ENCODE data around the gene CDK7. TPM values are rescaled to one million over a fixed set of nuclear protein-coding genes. Genes with fewer than 3 reads are reported as not detected.
"Not testable (repeated sequence)": the region's sequence is repeated elsewhere in the genome, so short reads cannot be mapped to it uniquely, and the experiment has no call there.

The CDK7 gene
- 10 to 100 TPM; 39.9 to 40.2 TPM for total RNA-seq

GRCh38 chr5:69234457-69235268 is at the start of gene CDK7:
TSS of gene CDK7 (plus strand) at chr5:69234886. CDS start at chr5:69234976, 90 bp downstream.
- DNase-seq (ENCODE audit: low spot score in 2 of 2) (peak; percentile 91 to 93), ATAC-seq (peak; percentile 100)
- peak within 1 kb of the TSS; percentile 74 to 94 for H3K27ac Mint-ChIP-seq
- H3K9me3 Mint-ChIP-seq, result no peaks in the 10 kb centered on the region
- H3K36me3 Mint-ChIP-seq, result peaks cover 15% of the 10 kb centered on the region in 2 donors

DNA sequence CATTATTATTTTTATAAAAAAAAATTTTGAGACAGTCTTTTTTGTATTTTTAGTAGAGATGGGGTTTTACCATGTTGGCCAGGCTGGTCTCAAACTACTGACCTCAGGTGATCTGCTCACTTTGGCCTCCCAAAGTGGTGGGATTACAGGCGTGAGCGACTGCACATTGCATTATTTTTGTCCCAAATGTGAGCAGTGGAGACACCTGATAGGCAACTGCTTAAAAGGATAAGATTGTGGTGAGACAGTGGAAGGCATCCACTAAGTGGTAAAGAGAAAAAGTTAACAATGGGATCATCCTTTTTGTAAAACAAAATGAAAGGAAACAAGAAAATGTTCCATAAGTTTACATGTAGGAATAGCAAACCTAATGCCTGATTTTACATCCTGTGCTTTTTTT is 47.3 kb upstream of the CDK7 start:
- H3K36me3 Mint-ChIP-seq, result peaks cover 8 to 10% of the 10 kb centered on the region in 2 donors
- DNase-seq (ENCODE audit: low spot score in 2 of 2) (no peak), ATAC-seq (no peak)

GRCh38 chr5:69188811-69189161 is 45.9 kb upstream of the CDK7 start:
- peak overlapping the region; percentile 92 to 94 for H3K27ac Mint-ChIP-seq
- peak in 1 of 2 donors; percentile 1 for ATAC-seq
- DNase-seq (ENCODE audit: low spot score in 2 of 2), result no peak
- H3K36me3 Mint-ChIP-seq, result peaks cover 8 to 12% of the 10 kb centered on the region in 2 donors
- no peaks in the 10 kb centered on the region for H3K9me3 Mint-ChIP-seq

More for the DNA sequence above, 47.3 kb upstream of the CDK7 start:
- Mint-ChIP-seq H3K27ac (no peak overlapping the region), H3K9me3 (no peaks in the 10 kb centered on the region)

GRCh38 chr5:69189162-69190086 is 45.3 kb upstream of the CDK7 start, which contains the start of gene CENPH:
TSS of gene CENPH (plus strand) at chr5:69189583. CDS start at chr5:69189635, 52 bp downstream.
- H3K9me3 Mint-ChIP-seq, result no peaks in the 10 kb centered on the region
- peak; percentile 92 to 95 for ATAC-seq
- H3K27ac Mint-ChIP-seq, result peak within 1 kb of the TSS; percentile 92 to 97

DNA sequence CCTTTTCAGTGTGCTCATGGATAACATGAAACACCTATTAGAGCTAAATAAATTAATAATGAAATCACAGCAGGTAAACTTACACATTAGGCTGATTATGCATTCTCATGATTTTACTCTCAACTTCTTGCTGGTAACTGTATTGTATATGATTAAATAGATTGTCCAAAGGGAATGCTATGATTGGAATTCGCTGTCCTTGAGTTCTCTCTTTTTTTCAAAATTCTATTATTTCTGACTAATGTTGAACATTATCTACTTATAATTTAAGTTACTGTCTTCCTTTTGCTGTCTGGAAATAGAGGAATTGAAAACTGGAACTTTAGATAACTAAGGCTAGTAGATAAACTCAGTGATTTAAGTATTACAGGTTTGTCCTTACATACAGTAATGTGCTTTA is 32.2 kb upstream of the CDK7 start:
- Mint-ChIP-seq H3K27ac (no peak overlapping the region), H3K9me3 (no peaks in the 10 kb centered on the region), H3K36me3 (peaks cover 9 to 21% of the 10 kb centered on the region in 2 donors)
- no peak for ATAC-seq
- DNase-seq (ENCODE audit: low spot score in 2 of 2), result no peak

More at GRCh38 chr5:69189162-69190086, 45.3 kb upstream of the CDK7 start, which contains the start of gene CENPH:
- peak; percentile 91 to 94 for DNase-seq (ENCODE audit: low spot score in 2 of 2)
- H3K36me3 Mint-ChIP-seq, result peaks cover 8 to 12% of the 10 kb centered on the region in 2 donors

DNA sequence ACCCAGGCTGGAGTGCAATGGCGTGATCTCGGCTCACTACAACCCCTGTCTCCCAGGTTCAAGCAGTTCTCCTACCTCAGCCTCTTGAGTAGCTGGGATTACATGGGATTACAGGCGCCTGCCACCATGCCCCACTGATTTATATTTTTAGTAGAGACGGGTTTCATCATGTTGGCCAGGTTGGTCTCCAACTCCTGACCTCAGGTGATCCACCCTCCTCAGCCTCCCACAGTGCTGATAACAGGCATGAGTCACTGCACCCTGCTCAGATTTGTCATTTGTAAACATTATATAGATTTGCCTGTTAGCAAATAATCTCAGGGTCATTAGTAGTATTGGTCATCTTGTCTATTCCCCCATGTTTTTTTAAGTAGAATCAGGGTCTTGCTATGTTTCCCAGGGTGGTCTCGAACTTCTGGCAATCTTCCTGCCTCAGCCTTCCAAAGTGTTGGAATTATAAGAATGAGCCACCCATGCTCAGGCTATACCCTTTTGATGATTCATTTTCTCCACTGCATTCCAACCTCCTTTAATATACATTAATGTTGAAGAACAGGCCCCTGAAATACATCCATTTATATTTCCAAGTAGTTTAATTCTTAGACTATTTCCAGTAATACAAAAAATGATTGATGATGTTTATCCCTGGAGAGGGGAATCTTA is 28.0 kb upstream of the CDK7 start:
- no peaks in the 10 kb centered on the region for H3K9me3 Mint-ChIP-seq
- H3K27ac Mint-ChIP-seq, result no peak overlapping the region
- peaks cover 0 to 10% of the 10 kb centered on the region in 2 donors for H3K36me3 Mint-ChIP-seq
- ATAC-seq (no peak), DNase-seq (ENCODE audit: low spot score in 2 of 2) (no peak)

- Mint-ChIP-seq H3K27ac (no peak overlapping the region), H3K36me3 (peaks cover 0 to 5% of the 10 kb centered on the region in 2 donors), H3K9me3 (no peaks in the 10 kb centered on the region)
- DNase-seq (ENCODE audit: low spot score in 2 of 2), result no peak
- ATAC-seq, result no peak
Measured at GRCh38 chr5:69209602-69210001, 25.1 kb upstream of the CDK7 start.

GRCh38 chr5:69211200-69211599 is 23.5 kb upstream of the CDK7 start:
- Mint-ChIP-seq H3K27ac (no peak overlapping the region), H3K9me3 (no peaks in the 10 kb centered on the region), H3K36me3 (peaks cover 0 to 10% of the 10 kb centered on the region in 2 donors)
- DNase-seq (ENCODE audit: low spot score in 2 of 2) (no peak), ATAC-seq (no peak)

DNA sequence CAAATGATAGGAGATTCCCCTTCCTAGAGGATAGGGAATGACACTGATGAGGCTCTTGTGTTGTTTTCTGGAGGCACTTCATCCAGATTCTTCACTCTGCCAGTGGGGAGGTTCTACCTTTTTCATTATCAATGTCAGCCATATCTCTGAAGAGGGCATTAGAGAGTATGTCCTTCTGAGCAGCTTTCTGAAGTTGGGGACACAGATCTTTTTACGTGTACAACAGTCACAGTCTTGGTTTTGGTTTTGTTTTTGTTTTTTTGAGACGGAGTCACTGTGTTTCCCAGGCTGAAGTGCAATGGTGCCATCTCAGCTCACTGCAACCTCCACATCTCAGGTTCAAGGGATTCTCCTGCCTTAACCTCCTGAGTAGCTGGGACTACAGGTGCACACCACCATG is 22.7 kb upstream of the CDK7 start:
- Mint-ChIP-seq H3K9me3 (no peaks in the 10 kb centered on the region), H3K27ac (no peak overlapping the region), H3K36me3 (peaks cover 0 to 5% of the 10 kb centered on the region in 2 donors)
- ATAC-seq, result no peak
- no peak for DNase-seq (ENCODE audit: low spot score in 2 of 2)

DNA sequence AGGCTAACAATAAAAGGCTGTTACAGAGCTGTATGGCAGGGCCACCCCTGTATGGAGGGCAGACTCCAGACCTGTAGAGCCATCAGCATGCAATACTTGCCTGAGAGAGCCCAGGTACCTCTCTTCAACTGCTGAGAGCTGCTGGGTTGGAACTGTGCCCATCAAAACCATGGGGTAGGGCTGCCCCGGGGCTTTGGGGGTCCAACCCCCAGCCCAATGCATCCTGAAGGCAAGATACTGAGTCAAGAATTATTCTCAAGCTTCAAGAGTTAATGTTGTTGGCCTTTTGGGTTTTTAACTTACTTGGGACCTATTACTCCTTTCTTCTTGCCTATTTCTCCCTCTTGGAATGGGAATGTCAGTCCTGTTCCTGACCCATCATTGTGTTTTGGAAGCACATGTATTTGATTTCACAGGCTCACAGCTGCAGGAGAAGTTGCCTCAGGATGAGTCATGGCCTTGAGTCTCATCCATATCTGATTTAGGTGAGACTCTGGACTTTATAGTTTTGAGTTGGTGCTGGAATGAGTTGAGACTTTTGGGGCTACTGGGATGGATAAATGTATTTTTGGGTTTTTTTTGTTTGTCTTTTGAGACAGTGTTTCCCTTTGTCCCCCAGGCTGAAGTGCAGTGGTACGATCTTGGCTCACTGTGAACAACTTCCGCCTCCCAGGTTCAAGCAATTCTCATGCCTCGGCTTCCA is 21.0 kb upstream of the CDK7 start:
- Mint-ChIP-seq H3K9me3 (no peaks in the 10 kb centered on the region), H3K36me3 (peaks cover 9 to 12% of the 10 kb centered on the region in 2 donors), H3K27ac (no peak overlapping the region)
- ATAC-seq, result no peak
- DNase-seq (ENCODE audit: low spot score in 2 of 2), result no peak

DNA sequence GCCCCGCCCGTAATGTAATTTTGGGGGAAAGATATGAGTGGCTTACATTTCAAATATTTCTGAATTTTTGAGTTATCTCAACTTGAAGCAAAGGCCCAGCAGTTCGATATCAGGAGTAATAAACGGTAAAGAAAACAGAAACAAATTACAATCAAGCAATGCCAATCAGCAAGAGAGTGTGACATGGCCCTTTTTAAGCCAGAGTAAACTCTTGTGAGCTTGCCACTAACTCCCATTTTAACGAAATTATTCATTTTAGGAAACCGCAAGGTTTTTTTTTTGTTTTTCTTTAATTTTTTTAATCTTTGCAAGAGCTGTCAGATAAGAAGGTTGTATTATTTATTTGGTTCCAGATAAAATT is 17.6 kb upstream of the CDK7 start:
- no peaks in the 10 kb centered on the region for H3K9me3 Mint-ChIP-seq
- DNase-seq (ENCODE audit: low spot score in 2 of 2), result no peak

GRCh38 chr5:69217548-69218526 is 16.8 kb upstream of the CDK7 start:
- peak overlapping the region; percentile 92 to 100 for H3K27ac Mint-ChIP-seq
- ATAC-seq (peak; percentile 93), DNase-seq (ENCODE audit: low spot score in 2 of 2) (peak; percentile 87 to 92)
- H3K9me3 Mint-ChIP-seq, result no peaks in the 10 kb centered on the region
- peaks cover 9 to 12% of the 10 kb centered on the region in 2 donors for H3K36me3 Mint-ChIP-seq

More for the DNA sequence above, 17.6 kb upstream of the CDK7 start:
- peaks cover 9 to 12% of the 10 kb centered on the region in 2 donors for H3K36me3 Mint-ChIP-seq
- H3K27ac Mint-ChIP-seq, result peak overlapping the region; percentile 20 to 92
- no peak for ATAC-seq

DNA sequence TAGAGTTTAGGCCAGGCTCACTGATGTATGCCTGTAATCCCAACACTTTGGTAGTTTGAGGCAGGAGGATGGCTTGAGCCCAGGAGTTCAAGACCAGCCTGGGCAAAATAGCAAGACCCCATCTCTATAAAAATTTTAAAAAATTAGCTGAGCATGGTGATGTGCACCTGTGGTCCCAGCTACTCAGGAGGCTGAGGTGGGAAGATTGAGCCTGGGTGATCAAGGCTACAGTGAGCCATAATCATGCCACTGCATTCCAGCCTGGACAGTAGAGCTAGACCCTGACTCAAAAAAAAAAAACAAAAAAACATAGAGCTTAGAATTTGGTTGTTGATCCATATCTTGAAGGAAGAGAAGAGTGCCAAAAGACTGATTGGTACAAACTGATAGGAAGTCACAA is 14.7 kb upstream of the CDK7 start:
- no peak overlapping the region for H3K27ac Mint-ChIP-seq
- no peak for ATAC-seq
- DNase-seq (ENCODE audit: low spot score in 2 of 2), result no peak
- no peaks in the 10 kb centered on the region for H3K9me3 Mint-ChIP-seq
- peaks cover 9% of the 10 kb centered on the region in 2 donors for H3K36me3 Mint-ChIP-seq

- not testable (repeated sequence) for ATAC-seq; H3K27ac Mint-ChIP-seq; H3K36me3 Mint-ChIP-seq; DNase-seq (ENCODE audit: low spot score in 2 of 2); H3K9me3 Mint-ChIP-seq
Measured at GRCh38 chr5:69220371-69220770, 14.3 kb upstream of the CDK7 start.

- not testable (repeated sequence) for ATAC-seq; H3K27ac Mint-ChIP-seq; H3K9me3 Mint-ChIP-seq; H3K36me3 Mint-ChIP-seq; DNase-seq (ENCODE audit: low spot score in 2 of 2)
Measured at GRCh38 chr5:69220833-69221232, 13.9 kb upstream of the CDK7 start.
